ENCODE measurements around the gene MCOLN1. TPM values are rescaled to one million over a fixed set of nuclear protein-coding genes. Genes with fewer than 3 reads are reported as not detected.

The MCOLN1 gene
- total and polyA plus RNA-seq, 2 experiments from 2014 or later = 7.2 to 16.1 TPM

DNA sequence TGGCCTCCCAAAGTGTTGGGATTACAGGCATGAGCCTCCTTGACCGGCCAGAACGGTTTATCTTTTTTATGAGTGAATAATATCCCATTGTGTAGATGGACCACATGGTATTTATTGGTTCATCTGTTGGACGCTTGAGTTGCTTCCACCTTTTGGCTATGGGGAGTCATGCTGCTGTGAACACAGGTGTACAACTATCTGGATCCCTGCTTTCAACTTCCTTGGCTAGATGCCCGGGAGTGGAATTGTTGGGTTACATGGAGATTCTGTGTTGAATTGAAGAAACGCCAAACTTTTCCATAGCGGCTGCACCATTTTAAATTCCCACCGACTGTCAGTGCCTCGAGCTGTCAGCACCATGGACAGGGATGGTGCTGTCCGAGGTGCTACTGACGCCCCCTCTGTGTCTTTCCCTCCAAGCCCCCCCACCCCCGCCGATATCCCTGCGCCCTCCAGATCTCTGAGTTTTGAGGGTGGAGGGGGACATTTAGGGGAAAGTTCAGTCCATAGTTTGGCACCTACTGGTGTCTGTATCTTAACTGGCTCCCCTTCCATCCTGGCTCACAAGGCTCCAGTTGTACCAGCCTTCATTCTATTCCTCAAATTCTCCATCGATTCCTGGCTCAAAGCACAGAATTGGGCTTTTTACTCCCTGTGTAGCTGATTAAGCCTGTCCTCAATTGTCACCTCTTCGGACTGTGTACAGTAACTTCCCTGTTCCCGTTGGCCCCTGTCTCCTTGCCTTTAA lies 40.4 kb downstream of the MCOLN1 start:
- H3K4me1 ChIP-seq (ENCODE audit: insufficient read depth) = no peaks in the 10 kb centered on the region
- H3K27me3 ChIP-seq (ENCODE audit: insufficient read depth) = no peaks in the 10 kb centered on the region
- no peaks in the 10 kb centered on the region for H3K79me2 ChIP-seq (replicated peaks; ENCODE audit: insufficient read depth)
- H3F3A ChIP-seq (replicated peaks; ENCODE audit: low read depth) = no peaks in the 10 kb centered on the region
- Mint-ChIP-seq H3K27ac (no peak overlapping the region), H3K9me3 (no peaks in the 10 kb centered on the region; the same call in 2 of the 3 replicates), H3K27me3 (ENCODE audit: insufficient read depth, low read depth, poor library complexity) (peaks cover 7% of the 10 kb centered on the region), H3K4me1 (no peaks in the 10 kb centered on the region), H3K36me3 (ENCODE audit: low read depth) (peaks cover 23% of the 10 kb centered on the region), H3K4me3 (no peak overlapping the region)
- no peak overlapping the region for H3K4me2 ChIP-seq
- no peak overlapping the region for H2AFZ ChIP-seq
- TF ChIP-seq ZNF114 (CRISPR knock-in tag; IDR thresholded peaks at IDR 0.05) = 0 out of 2 replicates have a peak, but pooled peaks have one; percentile 32
- TF ChIP-seq, protein P1, sequence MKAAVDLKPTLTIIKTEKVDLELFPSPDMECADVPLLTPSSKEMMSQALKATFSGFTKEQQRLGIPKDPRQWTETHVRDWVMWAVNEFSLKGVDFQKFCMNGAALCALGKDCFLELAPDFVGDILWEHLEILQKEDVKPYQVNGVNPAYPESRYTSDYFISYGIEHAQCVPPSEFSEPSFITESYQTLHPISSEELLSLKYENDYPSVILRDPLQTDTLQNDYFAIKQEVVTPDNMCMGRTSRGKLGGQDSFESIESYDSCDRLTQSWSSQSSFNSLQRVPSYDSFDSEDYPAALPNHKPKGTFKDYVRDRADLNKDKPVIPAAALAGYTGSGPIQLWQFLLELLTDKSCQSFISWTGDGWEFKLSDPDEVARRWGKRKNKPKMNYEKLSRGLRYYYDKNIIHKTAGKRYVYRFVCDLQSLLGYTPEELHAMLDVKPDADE (IDR thresholded peaks at IDR 0.05) = no peak
- TF ChIP-seq, protein P2, sequence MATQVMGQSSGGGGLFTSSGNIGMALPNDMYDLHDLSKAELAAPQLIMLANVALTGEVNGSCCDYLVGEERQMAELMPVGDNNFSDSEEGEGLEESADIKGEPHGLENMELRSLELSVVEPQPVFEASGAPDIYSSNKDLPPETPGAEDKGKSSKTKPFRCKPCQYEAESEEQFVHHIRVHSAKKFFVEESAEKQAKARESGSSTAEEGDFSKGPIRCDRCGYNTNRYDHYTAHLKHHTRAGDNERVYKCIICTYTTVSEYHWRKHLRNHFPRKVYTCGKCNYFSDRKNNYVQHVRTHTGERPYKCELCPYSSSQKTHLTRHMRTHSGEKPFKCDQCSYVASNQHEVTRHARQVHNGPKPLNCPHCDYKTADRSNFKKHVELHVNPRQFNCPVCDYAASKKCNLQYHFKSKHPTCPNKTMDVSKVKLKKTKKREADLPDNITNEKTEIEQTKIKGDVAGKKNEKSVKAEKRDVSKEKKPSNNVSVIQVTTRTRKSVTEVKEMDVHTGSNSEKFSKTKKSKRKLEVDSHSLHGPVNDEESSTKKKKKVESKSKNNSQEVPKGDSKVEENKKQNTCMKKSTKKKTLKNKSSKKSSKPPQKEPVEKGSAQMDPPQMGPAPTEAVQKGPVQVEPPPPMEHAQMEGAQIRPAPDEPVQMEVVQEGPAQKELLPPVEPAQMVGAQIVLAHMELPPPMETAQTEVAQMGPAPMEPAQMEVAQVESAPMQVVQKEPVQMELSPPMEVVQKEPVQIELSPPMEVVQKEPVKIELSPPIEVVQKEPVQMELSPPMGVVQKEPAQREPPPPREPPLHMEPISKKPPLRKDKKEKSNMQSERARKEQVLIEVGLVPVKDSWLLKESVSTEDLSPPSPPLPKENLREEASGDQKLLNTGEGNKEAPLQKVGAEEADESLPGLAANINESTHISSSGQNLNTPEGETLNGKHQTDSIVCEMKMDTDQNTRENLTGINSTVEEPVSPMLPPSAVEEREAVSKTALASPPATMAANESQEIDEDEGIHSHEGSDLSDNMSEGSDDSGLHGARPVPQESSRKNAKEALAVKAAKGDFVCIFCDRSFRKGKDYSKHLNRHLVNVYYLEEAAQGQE (IDR thresholded peaks at IDR 0.05; ENCODE audit: unreplicated experiment) = peak; percentile 99
- 0 out of 2 replicates have a peak, but pooled peaks have one; percentile 38 for TF ChIP-seq ZNF331 (CRISPR knock-in tag; IDR thresholded peaks at IDR 0.05; ENCODE audit: low read depth)
- peak; percentile 39; the same call in 1 of the 2 replicates for TF ChIP-seq CREB1 (CRISPR knock-in tag; IDR thresholded peaks at IDR 0.05; ENCODE audit: low read depth)
- no peak for TF ChIP-seq STAT1 (IDR thresholded peaks at IDR 0.05; ENCODE audit: unreplicated experiment)
- peaks cover 8% of the 10 kb centered on the region; the same call in 1 of the 2 replicates for H3K36me3 ChIP-seq (ENCODE audit: insufficient read depth)
- no peaks in the 10 kb centered on the region; the same call in 1 of the 2 replicates for H4K20me1 ChIP-seq (replicated peaks; ENCODE audit: insufficient read depth)
- no peak overlapping the region for H3K4me3 ChIP-seq
- H3K9me2 ChIP-seq (ENCODE audit: insufficient read depth) = no peaks in the 10 kb centered on the region
- ATAC-seq = peak; percentile 48; the same call in 2 of the 3 replicates
- peak; percentile 38 for DNase-seq (ENCODE audit: low spot score)
- no peak overlapping the region for H3K27ac ChIP-seq (ENCODE audit: low read depth)

- H2AFZ ChIP-seq = no peak overlapping the region
- DNase-seq (ENCODE audit: low spot score) = no peak
- H3K27ac Mint-ChIP-seq = no peak overlapping the region
- H3K9me3 Mint-ChIP-seq = no peaks in the 10 kb centered on the region; the same call in 2 of the 3 replicates
- H3K9me2 ChIP-seq (ENCODE audit: insufficient read depth) = no peaks in the 10 kb centered on the region
- no peaks in the 10 kb centered on the region; the same call in 1 of the 2 replicates for H4K20me1 ChIP-seq (replicated peaks; ENCODE audit: insufficient read depth)
- H3K27me3 Mint-ChIP-seq (ENCODE audit: insufficient read depth, low read depth, poor library complexity) = peaks cover 6% of the 10 kb centered on the region
- H3K4me1 ChIP-seq (ENCODE audit: insufficient read depth) = no peaks in the 10 kb centered on the region
- H3K79me2 ChIP-seq (replicated peaks; ENCODE audit: insufficient read depth) = no peaks in the 10 kb centered on the region
- H3K36me3 ChIP-seq (ENCODE audit: insufficient read depth) = no peaks in the 10 kb centered on the region
- no peaks in the 10 kb centered on the region for H3K4me1 Mint-ChIP-seq
- H3K27ac ChIP-seq (ENCODE audit: low read depth) = no peak overlapping the region
- no peaks in the 10 kb centered on the region for H3K27me3 ChIP-seq (ENCODE audit: insufficient read depth)
- no peak overlapping the region for H3K4me3 Mint-ChIP-seq
- ATAC-seq = no peak
- peaks cover 4% of the 10 kb centered on the region; the same call in 2 of the 3 replicates for H3K36me3 Mint-ChIP-seq (ENCODE audit: low read depth)
- no peaks in the 10 kb centered on the region for H3F3A ChIP-seq (replicated peaks; ENCODE audit: low read depth)
- no peak overlapping the region for H3K4me2 ChIP-seq
- H3K4me3 ChIP-seq = no peak overlapping the region
- TF ChIP-seq ZNF114 (CRISPR knock-in tag; IDR thresholded peaks at IDR 0.05) = no peak
- TF ChIP-seq NANOG (IDR thresholded peaks at IDR 0.05; ENCODE audit: borderline replicate concordance) = no peak
- TF ChIP-seq CTCF (conservative IDR thresholded peaks at IDR 0.05; ENCODE audit: low read depth in 2 of 2) = no peak
- no peak for TF ChIP-seq JUNB (IDR thresholded peaks at IDR 0.05; ENCODE audit: unreplicated experiment)
- no peak for TF ChIP-seq POLR2AphosphoS5 (IDR thresholded peaks at IDR 0.05; ENCODE audit: low read depth)
- TF ChIP-seq EZH2phosphoT487 (IDR thresholded peaks at IDR 0.05; ENCODE audit: unreplicated experiment) = no peak
- TF ChIP-seq CREB1 (CRISPR knock-in tag; IDR thresholded peaks at IDR 0.05; ENCODE audit: low read depth) = no peak
- TF ChIP-seq, protein P2 (IDR thresholded peaks at IDR 0.05; ENCODE audit: unreplicated experiment) = no peak
Measured at GRCh38 chr19:7564866-7565265, 42.4 kb downstream of the MCOLN1 start.

Measured in GM23338 (cell line).